H4 (cell line): ENCODE data around the gene INF2. TPM values are rescaled to one million over a fixed set of nuclear protein-coding genes. Genes with fewer than 3 reads are reported as not detected.

Source experiments
- DNase-seq: peaks from one replicate; pipeline ENCODE4 v3.0.0-alpha.2; 2015; ENCODE audit warnings: low spot score
- total RNA-seq: library from RNA; depleted of rRNA; stranded (reverse); fragments of >200 nt; shearing (Covaris generic); gene quantifications from 2 replicates; pipeline ENCODE4 v1.2.3, GENCODE V29; 2014

Gene INF2
- total RNA-seq, 1 experiment from 2014 or later = 13.0 TPM

- DNase-seq = no peak
Measured at GRCh38 chr14:104676694-104677511, 12.5 kb upstream of the INF2 start.

GRCh38 chr14:104677512-104678332 lies 11.7 kb upstream of the INF2 start:
- DNase-seq = peak; percentile 89

GRCh38 chr14:104678346-104678745 lies 11.1 kb upstream of the INF2 start:
- peak; percentile 39 for DNase-seq

- DNase-seq = no peak
Measured at GRCh38 chr14:104678901-104679705, 10.3 kb upstream of the INF2 start.

GRCh38 chr14:104680056-104680805 lies 9.2 kb upstream of the INF2 start:
- DNase-seq = peak; percentile 80

- peak; percentile 82 for DNase-seq
Measured at GRCh38 chr14:104680806-104681688, 8.4 kb upstream of the INF2 start.

GRCh38 chr14:104681689-104682074 lies 7.7 kb upstream of the INF2 start:
- peak; percentile 91 for DNase-seq

GRCh38 chr14:104682107-104682593 lies 7.3 kb upstream of the INF2 start:
- peak; percentile 69 for DNase-seq

GRCh38 chr14:104683653-104684448 lies 5.6 kb upstream of the INF2 start:
- DNase-seq = no peak

GRCh38 chr14:104684449-104684821 lies 5.0 kb upstream of the INF2 start:
- DNase-seq = no peak

GRCh38 chr14:104685216-104685997 lies 4.0 kb upstream of the INF2 start:
- no peak for DNase-seq

GRCh38 chr14:104685998-104686610 lies 3.3 kb upstream of the INF2 start:
- DNase-seq = no peak

- DNase-seq = no peak
Measured at GRCh38 chr14:104686624-104687517, 2.5 kb upstream of the INF2 start.

GRCh38 chr14:104687601-104688504 lies 1.6 kb upstream of the INF2 start:
- DNase-seq = peak; percentile 83

GRCh38 chr14:104688505-104689108 lies 811 bp upstream of the INF2 start:
- DNase-seq = peak; percentile 31
